GM12878 (cell line): ENCODE measurements around the gene MANF. TPM values are rescaled to one million over a fixed set of nuclear protein-coding genes. Genes with fewer than 3 reads are reported as not detected.

Experiments used
- ATAC-seq: fragments of 200-7000 bp; cut with Tn5 transposase; 3 replicates; pipeline ENCODE4 v1.9.1; 2020; ENCODE audit warnings: mild to moderate bottlenecking, moderate library complexity
- BruUV-seq: library from RNA; stranded (reverse); fragments of 400-500 nt; replicated peaks from 2 replicates; lab custom pipeline; 2021; lab: Mats Ljungman, UMichigan
- CTCF ChIA-PET: fragments of 300-600 bp; sonication (Branson Sonifier 250); formaldehyde crosslinking; extraction: SDS; loops from one replicate; lab custom pipeline; 2021; ENCODE audit warnings: inconsistent platforms; lab: Yijun Ruan, JAX
- POLR2A ChIA-PET: fragments of 350-600 bp; formaldehyde crosslinking; extraction: SDS; loops from one replicate; lab custom pipeline; 2021; ENCODE audit warnings: inconsistent platforms; lab: Charles Lee
- RAD21 ChIA-PET: fragments of 300-600 bp; sonication (Branson Sonifier 250); formaldehyde crosslinking; loops from one replicate; lab custom pipeline; 2023; ENCODE audit warnings: antibody characterized with exemption; ENCODE audit not compliant: unreplicated experiment; lab: Charles Lee
- SMC1A ChIA-PET: fragments of 300-600 bp; sonication (Branson Sonifier 250); formaldehyde crosslinking; loops from one replicate; lab custom pipeline; 2023; ENCODE audit not compliant: unreplicated experiment, uncharacterized antibody; lab: Charles Lee
- DNase-seq: peaks from one replicate; pipeline ENCODE4 v3.0.0-alpha.2; 2011; ENCODE audit warnings: low read depth, low spot score
- FAIRE-seq: peaks from 3 replicates; lab custom pipeline; 2011; peaks lifted over from hg19 to GRCh38; lab: Jason Lieb, UNC
- H2AFZ ChIP-seq: 2 replicates; pipeline ENCODE4 v1.6.0; 2011; ENCODE audit warnings: low read depth, low read length, control low read depth; ENCODE audit not compliant: control insufficient read depth
- H3K27ac ChIP-seq: 2 replicates; pipeline ENCODE4 v1.5.1; 2011; ENCODE audit warnings: control low read depth; ENCODE audit not compliant: control insufficient read depth, insufficient read depth
- H3K27me3 ChIP-seq, 2 experiments: replicated peaks in 1 of 2; 2 replicates each; pipeline versions ENCODE4 v1.6.0 to v1.6.1; 2011; ENCODE audit warnings: low read length in 1 of 2; ENCODE audit not compliant: control insufficient read depth in 2 of 2, insufficient read depth in 2 of 2
- H3K36me3 ChIP-seq, 2 experiments: 2 replicates each; pipeline ENCODE4 v1.5.1; 2011; ENCODE audit warnings: low read length in 1 of 2; ENCODE audit not compliant: control insufficient read depth in 2 of 2, insufficient read depth in 2 of 2
- H3K4me1 ChIP-seq: 2 replicates; pipeline ENCODE4 v1.6.1; 2011; ENCODE audit warnings: mild to moderate bottlenecking, low read length, moderate library complexity, mixed read lengths; ENCODE audit not compliant: control insufficient read depth, insufficient read depth
- H3K4me2 ChIP-seq: 2 replicates; pipeline ENCODE4 v1.6.0; 2011; ENCODE audit warnings: control low read depth; ENCODE audit not compliant: control insufficient read depth, insufficient read depth
- H3K4me3 ChIP-seq: fragments of 200-600 bp; sonication (generic); 2 replicates; pipeline ENCODE4 v1.5.1; 2016
- H3K79me2 ChIP-seq: 2 replicates; pipeline ENCODE4 v1.6.0; 2011; ENCODE audit warnings: low read length; ENCODE audit not compliant: control insufficient read depth, insufficient read depth
- H3K9ac ChIP-seq: 2 replicates; pipeline ENCODE4 v1.8.0; 2011; ENCODE audit warnings: low read length, control low read depth, mixed read lengths; ENCODE audit not compliant: control insufficient read depth, insufficient read depth
- H3K9me3 ChIP-seq: replicated peaks from 3 replicates; pipeline ENCODE4 v1.5.1; 2011; ENCODE audit warnings: mild to moderate bottlenecking, low read length; ENCODE audit not compliant: control insufficient read depth, insufficient read depth
- H4K20me1 ChIP-seq: 2 replicates; pipeline ENCODE4 v1.6.0; 2011; ENCODE audit not compliant: control insufficient read depth, insufficient read depth
- EED ChIP-seq: sonication (generic); IDR thresholded peaks from 2 replicates; pipeline ENCODE4 v1.6.1; 2016; ENCODE audit warnings: antibody characterized with exemption, low read depth
- EZH2 ChIP-seq: IDR thresholded peaks from 2 replicates; pipeline ENCODE4 v1.6.1; 2012; ENCODE audit warnings: low read depth, mild to moderate bottlenecking, control low read depth, inconsistent platforms, low read length, borderline replicate concordance; ENCODE audit not compliant: control insufficient read depth
- NKRF ChIP-seq: fragments of 450-650 bp; conservative IDR thresholded peaks from 2 replicates; pipeline ENCODE4 v1.6.1; 2017; ENCODE audit warnings: mild to moderate bottlenecking, moderate library complexity
- PML ChIP-seq: IDR thresholded peaks from 2 replicates; pipeline ENCODE4 v1.6.1; 2012; ENCODE audit warnings: low read length, inconsistent platforms
- SMC3 ChIP-seq: IDR thresholded peaks from 2 replicates; pipeline ENCODE4 v1.6.1; 2011; ENCODE audit warnings: low read length, improper control_type of control experiment, borderline replicate concordance
- SPI1 ChIP-seq: IDR thresholded peaks from 2 replicates; pipeline ENCODE4 v1.6.1; 2011; ENCODE audit warnings: low read depth, mild to moderate bottlenecking, low read length, moderate library complexity, borderline replicate concordance; ENCODE audit not compliant: insufficient read depth
- SUZ12 ChIP-seq: fragments of 200-600 bp; sonication (generic); IDR thresholded peaks from one replicate; pipeline ENCODE4 v1.6.1; 2018; ENCODE audit warnings: antibody characterized with exemption, mild to moderate bottlenecking; ENCODE audit not compliant: unreplicated experiment
- TCF3 ChIP-seq: IDR thresholded peaks from 2 replicates; pipeline ENCODE4 v1.6.1; 2012; ENCODE audit warnings: low read depth, mild to moderate bottlenecking, low read length, borderline replicate concordance; ENCODE audit not compliant: insufficient read depth
- WGBS: methylation state at CpG from one replicate; pipeline ENCODE4 v1.1.6; 2016; ENCODE audit warnings: low lambda C conversion rate; ENCODE audit not compliant: insufficient replicate concordance, insufficient coverage; ENCODE audit errors: missing lambda C conversion rate; 5-methylcytosine and 5-hydroxymethylcytosine counted together
- in situ Hi-C: fragments of 300-500 bp; cut with MboI; formaldehyde crosslinking; loops from 9 replicates; pipeline ENCODE4 v1.14.3; 2018; ENCODE audit warnings: mixed read lengths
- intact Hi-C: fragments of 100-400 bp; cut with micrococcal nuclease; formaldehyde crosslinking; loops from one replicate; pipeline ENCODE4 v1.14.2; 2022; ENCODE audit not compliant: unreplicated experiment
- polyA plus RNA-seq, 11 experiments: library from polyadenylated mRNA; depleted of rRNA in 4 of 11; unstranded in 6 of 11; stranded (reverse) in 5 of 11; fragments of >200 nt; fragmentation: Nextera tagmentation in 4 of 11; fragmentation: Illumina TruSeq in 1 of 11; extraction: Ambion mirVana in 4 of 11; extraction: Trizol in 1 of 11; gene quantifications; 1 replicate in 1 of 11; 2 replicates in 10 of 11; pipeline versions ENCODE4 v1.2.1 to v1.2.3, GENCODE V29; 2011 to 2016; ENCODE audit warnings: inconsistent platforms in 2 of 11, missing spikeins in 2 of 11, low read depth in 1 of 11
- total RNA-seq, 4 experiments: library from RNA; depleted of rRNA in 3 of 4; stranded (reverse); fragments of >200 nt in 3 of 4; fragmentation: Illumina TruSeq in 1 of 4; extraction: Trizol in 1 of 4; gene quantifications; 2 replicates each; pipeline versions ENCODE4 v1.2.1 to v1.2.3, GENCODE V29; 2013 to 2021
- TF ChIP-seq, protein P1 (sequence below): fragments of 150-350 bp; IDR thresholded peaks from 2 replicates; pipeline ENCODE4 v1.6.1; 2014; ENCODE audit warnings: mild to moderate bottlenecking, low read depth, low read length
- TF ChIP-seq, protein P2 (sequence below): fragments of 450-650 bp; formaldehyde crosslinking; IDR thresholded peaks from 2 replicates; pipeline ENCODE4 v1.4.0; 2020; ENCODE audit warnings: mild to moderate bottlenecking, moderate library complexity

Gene MANF
- total and polyA plus RNA-seq, 10 of the 15 experiments (the other 5 are each of a cell fraction or from before 2014, with no cell fraction given): 22.0 to 120 (median 82.9) TPM

DNA sequence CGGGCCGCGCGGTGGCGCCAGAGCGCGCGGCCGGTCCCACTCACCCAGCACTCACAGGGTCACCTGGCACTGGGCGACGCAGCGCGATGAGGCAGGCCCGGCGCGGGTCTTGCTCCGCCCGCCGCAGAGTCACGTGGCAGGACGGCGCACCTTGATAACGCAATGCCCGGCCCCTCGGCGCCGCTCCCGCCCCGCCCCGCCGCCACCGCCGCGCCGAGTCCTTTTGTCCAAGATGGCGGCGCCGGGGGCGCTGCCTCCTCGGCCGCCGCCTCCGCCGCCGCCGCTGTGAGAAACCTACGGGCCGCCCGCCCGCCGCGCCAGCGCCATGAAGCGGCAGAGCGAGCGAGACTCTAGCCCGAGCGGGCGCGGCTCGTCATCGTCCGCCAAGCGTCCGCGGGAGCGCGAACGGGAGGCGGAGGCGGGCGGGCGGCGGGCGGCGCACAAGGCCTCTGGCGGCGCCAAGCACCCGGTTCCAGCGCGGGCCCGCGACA lies 6.0 kb downstream of the MANF start, which contains the start of gene RBM15B (continued):
- TF ChIP-seq SUZ12: no peak

GRCh38 chr3:51391566-51392354 lies 6.7 kb downstream of the MANF start:
- no peaks in the 10 kb centered on the region for H3K27me3 ChIP-seq
- no TSS peak for BruUV-seq
- in situ Hi-C loops (loop anchor here (10.0 kb wide), 1 partner anchor 1057 kb away; no protein-coding TSS in a partner anchor), intact Hi-C loops (loop anchor here (1.0 to 5.0 kb wide), 3 partner anchors 106 to 406 kb away; no protein-coding TSS in a partner anchor)
- SMC1A ChIA-PET: no interaction called here
- RAD21 ChIA-PET: interaction anchor here (1.1 kb wide), 1 partner anchor 108 kb away, joined by 8 read pairs; the partner anchor contains the start of gene DCAF1
- no peak for FAIRE-seq
- peaks cover 25% of the 10 kb centered on the region for H3K4me1 ChIP-seq
- peak; percentile 9; the same call in 2 of the 3 replicates for ATAC-seq
- DNase-seq: no peak
- 2% methylated on average over 74 of the region's 115 CpGs for WGBS
- H3K27ac ChIP-seq: peak overlapping the region; percentile 73
- no peaks in the 10 kb centered on the region for H3K9me3 ChIP-seq
- peak overlapping the region; percentile 86 for H3K4me2 ChIP-seq
- POLR2A ChIA-PET: interaction anchor here (0.6 kb wide), 1 partner anchor 16 kb away, joined by 3 read pairs; no protein-coding TSS in a partner anchor
- peaks cover 15% of the 10 kb centered on the region; the same call in 1 of the 2 replicates for H4K20me1 ChIP-seq
- H3K9ac ChIP-seq: peak overlapping the region; percentile 84
- peak overlapping the region; percentile 48 for H2AFZ ChIP-seq
- CTCF ChIA-PET: interaction anchor here (1.2 to 3.5 kb wide), 3 partner anchors 43 to 282 kb away, joined by 4 to 25 read pairs (median 8); no protein-coding TSS in a partner anchor
- H3K36me3 ChIP-seq: peaks cover 19 to 36% of the 10 kb centered on the region in 2 experiments
- peaks cover 55% of the 10 kb centered on the region for H3K79me2 ChIP-seq
- peak overlapping the region; percentile 83 for H3K4me3 ChIP-seq
- TF ChIP-seq, protein P1, sequence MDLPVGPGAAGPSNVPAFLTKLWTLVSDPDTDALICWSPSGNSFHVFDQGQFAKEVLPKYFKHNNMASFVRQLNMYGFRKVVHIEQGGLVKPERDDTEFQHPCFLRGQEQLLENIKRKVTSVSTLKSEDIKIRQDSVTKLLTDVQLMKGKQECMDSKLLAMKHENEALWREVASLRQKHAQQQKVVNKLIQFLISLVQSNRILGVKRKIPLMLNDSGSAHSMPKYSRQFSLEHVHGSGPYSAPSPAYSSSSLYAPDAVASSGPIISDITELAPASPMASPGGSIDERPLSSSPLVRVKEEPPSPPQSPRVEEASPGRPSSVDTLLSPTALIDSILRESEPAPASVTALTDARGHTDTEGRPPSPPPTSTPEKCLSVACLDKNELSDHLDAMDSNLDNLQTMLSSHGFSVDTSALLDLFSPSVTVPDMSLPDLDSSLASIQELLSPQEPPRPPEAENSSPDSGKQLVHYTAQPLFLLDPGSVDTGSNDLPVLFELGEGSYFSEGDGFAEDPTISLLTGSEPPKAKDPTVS: no peak
- TF ChIP-seq PML (no peak), TCF3 (no peak), SMC3 (no peak), SUZ12 (no peak), SPI1 (no peak), NKRF (peak; percentile 58; the same call in 1 of the 2 replicates), EZH2 (no peak), EED (no peak)
- TF ChIP-seq, protein P2, sequence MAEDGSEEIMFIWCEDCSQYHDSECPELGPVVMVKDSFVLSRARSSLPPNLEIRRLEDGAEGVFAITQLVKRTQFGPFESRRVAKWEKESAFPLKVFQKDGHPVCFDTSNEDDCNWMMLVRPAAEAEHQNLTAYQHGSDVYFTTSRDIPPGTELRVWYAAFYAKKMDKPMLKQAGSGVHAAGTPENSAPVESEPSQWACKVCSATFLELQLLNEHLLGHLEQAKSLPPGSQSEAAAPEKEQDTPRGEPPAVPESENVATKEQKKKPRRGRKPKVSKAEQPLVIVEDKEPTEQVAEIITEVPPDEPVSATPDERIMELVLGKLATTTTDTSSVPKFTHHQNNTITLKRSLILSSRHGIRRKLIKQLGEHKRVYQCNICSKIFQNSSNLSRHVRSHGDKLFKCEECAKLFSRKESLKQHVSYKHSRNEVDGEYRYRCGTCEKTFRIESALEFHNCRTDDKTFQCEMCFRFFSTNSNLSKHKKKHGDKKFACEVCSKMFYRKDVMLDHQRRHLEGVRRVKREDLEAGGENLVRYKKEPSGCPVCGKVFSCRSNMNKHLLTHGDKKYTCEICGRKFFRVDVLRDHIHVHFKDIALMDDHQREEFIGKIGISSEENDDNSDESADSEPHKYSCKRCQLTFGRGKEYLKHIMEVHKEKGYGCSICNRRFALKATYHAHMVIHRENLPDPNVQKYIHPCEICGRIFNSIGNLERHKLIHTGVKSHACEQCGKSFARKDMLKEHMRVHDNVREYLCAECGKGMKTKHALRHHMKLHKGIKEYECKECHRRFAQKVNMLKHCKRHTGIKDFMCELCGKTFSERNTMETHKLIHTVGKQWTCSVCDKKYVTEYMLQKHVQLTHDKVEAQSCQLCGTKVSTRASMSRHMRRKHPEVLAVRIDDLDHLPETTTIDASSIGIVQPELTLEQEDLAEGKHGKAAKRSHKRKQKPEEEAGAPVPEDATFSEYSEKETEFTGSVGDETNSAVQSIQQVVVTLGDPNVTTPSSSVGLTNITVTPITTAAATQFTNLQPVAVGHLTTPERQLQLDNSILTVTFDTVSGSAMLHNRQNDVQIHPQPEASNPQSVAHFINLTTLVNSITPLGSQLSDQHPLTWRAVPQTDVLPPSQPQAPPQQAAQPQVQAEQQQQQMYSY: no peak
